ENCODE data around the gene PPP2R5D.
A peak's percentile ranks its signal among the peaks of the same experiment; 100 is the strongest.
"Not testable (repeated sequence)": the region's sequence is repeated elsewhere in the genome, so short reads cannot be mapped to it uniquely, and the experiment has no call there.

Gene PPP2R5D

DNA sequence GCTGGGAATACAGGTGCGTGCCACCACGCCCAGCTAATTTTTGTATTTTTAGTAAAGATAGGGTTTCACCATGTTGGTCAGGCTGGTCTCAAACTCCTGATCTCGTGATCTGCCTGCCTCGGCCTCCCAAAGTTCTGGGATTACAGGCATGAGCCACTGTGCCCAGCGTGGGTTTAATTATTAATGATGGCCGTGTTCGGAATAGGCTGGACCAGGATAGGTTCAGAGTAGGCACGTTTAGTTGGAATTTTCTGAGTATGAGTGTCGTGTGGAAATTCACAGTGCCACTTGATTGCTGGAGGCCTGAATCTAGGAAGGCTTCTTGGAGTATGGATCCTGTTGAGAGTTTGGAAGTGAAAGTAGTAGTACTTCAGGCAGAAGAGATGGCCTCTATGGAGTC is 13.8 kb downstream of the PPP2R5D start:
- DNase-seq, result not testable (repeated sequence)

DNA sequence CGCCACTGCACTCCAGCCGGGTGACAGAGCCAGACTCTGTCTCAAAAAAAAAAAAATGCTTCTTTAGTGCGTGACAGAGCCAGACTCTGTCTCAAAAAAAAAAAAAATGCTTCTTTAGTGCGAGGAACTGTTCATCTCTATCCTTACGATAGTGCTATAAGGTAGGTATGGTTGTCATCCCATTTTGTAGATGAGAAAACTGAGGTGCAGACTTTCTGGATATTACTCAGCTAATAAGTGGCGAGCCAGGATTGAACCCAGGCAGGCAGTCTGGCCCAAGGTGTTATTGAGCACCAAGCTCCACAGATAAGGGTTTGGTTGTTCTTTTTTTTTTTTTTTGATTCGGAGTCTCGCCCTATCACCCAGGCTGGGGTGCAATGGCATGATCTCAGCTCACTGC is 17.5 kb downstream of the PPP2R5D start:
- DNase-seq, result no peak

DNA sequence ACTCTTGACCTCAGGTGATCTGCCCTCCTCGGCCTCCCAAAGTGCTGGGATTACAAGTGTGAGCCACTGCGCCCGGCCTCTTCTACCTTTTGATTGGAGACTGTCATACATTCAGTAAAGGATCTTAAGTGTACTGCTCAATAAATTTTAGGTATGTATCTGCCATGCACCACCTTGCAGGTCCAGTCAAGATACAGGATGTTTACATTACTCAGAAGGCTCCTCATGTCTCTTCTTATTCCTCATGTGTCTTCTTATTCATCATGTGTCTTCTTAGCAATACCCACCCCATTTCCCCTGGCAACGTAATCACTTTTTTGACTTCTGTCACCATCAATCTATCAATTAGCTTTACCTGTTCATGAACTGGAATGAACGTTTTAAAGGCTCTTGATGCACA is 21.5 kb downstream of the PPP2R5D start:
- DNase-seq, result no peak

DNA sequence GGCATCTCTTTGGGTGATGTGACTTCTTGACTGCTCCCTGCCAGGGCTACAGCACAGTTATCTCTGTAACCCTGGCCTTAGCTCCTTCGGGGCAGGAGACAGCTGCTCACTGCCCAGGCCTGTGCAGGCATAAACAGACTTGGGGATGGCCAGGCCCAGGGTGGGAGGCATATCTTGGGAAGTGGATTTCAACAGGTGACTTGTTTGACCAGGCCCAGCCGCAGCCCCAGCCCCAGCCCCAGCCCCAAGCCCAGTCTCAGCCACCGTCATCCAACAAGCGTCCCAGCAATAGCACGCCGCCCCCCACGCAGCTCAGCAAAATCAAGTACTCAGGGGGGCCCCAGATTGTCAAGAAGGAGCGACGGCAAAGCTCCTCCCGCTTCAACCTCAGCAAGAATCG is 21.9 kb downstream of the PPP2R5D start:
- DNase-seq, result no peak

DNA sequence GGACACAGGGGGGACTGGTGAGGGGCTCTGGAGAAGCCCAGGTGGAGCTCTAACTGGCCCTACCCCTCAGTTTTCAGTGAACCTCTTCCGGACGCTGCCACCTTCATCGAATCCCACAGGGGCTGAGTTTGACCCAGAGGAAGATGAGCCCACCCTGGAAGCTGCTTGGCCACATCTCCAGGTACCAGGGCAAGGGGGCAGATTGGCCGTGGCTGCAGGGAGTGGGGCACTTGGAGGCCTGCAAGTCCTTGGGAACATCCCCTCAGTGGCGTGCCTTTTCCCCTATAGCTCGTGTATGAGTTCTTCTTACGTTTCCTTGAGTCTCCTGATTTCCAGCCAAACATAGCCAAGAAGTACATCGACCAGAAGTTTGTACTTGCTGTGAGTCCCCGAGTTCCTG is 22.8 kb downstream of the PPP2R5D start:
- no peak for DNase-seq

DNA sequence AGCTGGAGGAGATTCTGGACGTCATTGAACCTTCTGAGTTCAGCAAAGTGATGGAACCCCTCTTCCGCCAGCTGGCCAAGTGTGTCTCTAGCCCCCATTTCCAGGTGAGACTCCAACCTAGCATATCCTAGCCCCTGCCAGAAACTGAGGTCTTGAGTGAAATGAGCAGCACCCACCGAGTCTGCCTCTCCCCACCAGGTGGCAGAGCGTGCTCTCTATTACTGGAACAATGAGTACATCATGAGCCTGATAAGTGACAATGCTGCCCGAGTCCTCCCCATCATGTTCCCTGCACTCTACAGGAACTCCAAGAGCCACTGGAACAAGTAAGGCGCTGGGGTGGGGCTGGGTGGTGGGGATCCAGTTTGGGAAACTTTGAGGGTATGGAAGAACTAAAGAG is 24.8 kb downstream of the PPP2R5D start:
- DNase-seq, result peak; percentile 41

DNA sequence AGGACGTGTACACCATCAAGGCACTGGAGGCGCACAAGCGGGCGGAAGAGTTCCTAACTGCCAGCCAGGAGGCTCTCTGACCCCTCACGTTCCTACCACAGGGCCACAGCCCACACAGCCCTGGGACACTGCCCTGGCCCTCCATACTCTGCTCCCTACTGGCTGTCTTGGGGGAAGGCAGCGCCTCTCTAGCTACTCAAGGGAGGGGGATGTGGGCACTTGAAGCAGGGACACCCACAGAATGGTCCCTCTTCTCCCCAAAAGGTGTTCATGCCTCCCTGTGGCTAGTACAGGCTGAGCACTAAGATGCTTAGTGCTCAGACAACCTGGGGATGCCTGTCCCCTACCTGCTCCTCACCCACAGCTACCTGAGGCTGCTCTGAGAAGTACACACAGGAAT is 26.8 kb downstream of the PPP2R5D start:
- DNase-seq, result no peak

DNA sequence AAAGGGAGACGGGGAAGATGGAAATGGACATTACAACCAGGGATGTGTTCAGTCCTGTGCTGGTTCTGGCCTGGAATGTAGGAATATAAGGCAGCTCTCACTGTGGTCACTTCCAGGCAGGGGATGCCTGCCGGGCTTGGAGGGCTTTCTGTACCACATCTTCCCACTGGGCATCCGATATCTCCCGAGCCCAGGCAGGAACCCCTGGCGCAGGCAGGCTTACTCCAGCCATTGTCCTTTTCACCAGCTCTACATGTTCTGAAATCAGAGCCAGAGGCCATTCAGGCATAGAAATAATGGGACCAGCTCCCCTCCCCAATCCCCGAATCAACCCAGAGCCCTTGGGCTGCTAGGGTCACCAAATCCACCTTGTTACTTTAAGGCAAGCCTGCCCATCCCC is 28.0 kb downstream of the PPP2R5D start:
- DNase-seq, result no peak

DNA sequence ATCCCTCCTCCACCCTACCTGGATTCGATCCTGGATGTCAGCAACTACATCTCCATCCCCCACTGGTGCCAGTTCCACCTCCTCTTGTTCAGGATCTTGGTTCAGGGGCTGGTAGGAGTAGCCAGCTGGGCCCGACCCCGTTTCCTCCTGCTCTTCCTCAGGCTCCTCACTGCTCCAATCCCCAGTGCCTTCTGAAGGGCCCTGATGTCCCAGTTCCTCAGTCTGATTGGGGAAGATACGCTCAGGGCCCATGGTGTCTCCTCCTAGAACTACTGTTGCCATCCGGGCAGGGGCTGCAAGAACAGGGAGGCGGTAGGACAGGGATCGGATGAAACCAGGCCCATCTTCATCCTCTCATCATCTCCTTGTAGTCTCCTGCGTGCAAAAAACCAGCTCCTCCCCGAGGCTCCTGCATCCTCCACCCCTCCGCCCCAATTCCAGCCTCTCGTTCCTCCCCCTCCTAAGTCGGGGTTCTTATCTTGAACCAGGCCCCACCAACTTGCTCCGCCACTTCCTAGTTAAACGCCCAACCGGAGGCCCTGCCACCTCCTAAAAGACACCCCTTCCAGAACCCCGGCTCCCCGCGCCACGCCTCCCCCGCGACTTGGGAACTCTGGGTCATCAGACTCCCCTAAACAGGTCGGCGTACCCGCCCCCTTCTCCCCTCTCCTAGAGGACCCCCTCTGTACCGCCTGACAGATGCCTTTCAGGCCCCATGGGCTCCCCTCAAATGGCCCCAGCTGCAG is 28.9 kb downstream of the PPP2R5D start:
- DNase-seq, result peak; percentile 54

DNA sequence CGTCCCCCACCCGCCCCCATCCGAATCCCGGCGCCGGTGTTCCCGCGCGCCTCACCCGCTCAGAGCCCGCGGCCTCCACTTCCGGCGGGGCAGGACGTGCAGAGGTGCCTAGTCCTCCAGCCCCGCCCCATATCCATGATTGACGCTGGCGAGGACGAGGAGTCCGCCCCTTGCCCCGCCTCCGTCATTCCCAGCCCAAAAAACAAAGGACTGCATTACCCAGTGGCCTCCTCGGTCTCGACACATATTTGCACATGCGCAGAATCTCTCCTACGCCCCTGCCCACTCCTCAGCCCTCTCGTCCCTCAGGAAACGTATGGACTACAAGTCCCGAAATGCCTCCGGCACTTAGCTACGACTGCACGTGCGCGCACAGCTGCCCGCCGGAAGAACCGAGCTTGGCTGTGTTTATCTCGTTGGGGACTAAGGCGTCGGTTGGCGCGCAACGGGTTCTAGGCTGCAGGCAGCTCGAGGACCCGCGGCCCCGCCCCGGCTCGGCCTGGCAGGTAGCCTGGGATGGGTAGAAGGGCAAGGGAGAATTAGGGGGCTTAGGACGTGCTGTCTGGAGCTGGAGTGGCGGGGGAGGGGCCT is 29.6 kb downstream of the PPP2R5D start, which contains the start of the genes KLHDC3 and MEA1:
TSS of gene KLHDC3 (plus strand) at position 407 of the 591 bp plus-strand sequence. CDS start 2,944 bp downstream, outside the sequence.
TSS of gene MEA1 (minus strand) at position 104 of the 591 bp plus-strand sequence. CDS start 133 bp downstream, outside the sequence.
- peak; percentile 100 for DNase-seq

DNA sequence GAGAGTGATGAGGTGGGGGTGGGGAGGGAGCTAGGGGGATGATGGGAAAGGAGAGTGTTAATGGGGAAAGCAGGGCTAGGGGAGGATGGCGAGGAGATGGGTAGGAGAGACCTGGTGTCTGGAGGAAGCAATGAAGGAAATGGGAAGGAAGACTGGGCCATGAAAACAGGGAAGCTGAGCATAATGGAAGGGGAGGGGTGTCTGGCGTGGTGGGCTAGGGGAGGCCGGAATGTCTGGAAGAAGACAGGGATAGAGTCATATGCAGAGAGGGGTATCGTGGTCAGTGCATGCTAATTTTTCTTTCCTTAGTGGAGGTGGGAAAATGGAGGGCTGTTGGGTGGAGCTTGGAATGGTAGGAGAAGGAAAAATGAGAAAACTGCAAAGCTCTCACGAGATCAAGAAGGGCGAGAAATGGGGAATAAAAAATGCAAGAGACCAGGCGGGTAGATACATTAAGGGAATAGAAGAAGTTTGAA is 30.1 kb downstream of the PPP2R5D start:
- DNase-seq, result no peak

DNA sequence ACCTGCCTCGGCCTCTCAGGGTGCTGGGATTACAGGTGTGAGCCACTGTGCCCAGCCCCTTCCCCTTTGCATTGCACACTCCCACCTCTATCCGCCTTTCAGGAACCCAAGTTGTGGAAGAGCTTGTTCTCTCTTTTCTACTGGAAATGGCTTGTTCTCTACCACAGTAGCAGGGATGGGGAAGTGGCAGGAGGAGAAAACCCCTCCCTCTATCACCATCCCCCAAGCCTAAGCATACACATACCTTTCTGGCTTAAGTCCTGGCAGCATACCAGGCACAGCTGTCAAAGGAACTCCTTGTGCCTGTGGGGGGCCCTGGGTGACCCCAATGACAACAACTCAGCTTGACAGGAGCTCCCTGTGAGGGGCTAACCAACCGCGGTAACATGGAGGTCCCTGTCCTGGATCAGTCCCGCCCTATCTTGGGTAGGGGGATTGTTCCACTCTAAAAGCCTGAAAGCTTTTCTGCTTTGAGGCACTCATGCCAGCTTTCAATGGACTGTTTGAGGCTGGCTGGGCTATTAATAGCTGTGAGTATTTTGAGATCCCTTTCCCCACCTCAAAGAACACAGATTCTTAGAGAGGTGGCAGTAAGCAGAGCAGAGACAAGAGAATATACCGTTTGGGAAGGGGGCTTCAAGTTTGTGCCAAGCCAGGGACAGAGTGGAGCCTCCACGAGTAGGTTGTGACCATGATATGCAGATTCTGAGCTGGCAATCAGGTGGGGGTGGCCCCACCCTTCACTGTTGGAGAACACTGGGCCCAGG is 32.0 kb downstream of the PPP2R5D start:
- DNase-seq, result no peak

DNA sequence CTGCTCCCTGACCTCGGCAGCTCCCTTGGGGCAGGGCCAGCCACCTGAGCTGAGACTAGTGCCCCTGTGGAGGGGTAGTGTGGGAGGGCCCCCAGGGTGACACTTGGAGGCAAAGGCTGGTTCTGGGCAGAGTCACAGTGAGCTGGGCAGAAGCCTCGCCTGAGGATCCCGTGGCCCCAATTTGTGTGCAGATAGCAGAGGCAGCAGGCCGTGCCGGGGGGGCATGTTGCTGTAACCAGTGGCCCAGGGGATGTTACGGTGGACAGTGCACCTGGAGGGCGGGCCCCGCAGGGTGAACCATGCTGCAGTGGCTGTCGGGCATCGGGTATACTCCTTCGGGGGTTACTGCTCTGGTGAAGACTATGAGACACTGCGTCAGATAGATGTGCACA is 32.6 kb downstream of the PPP2R5D start:
- DNase-seq, result no peak

DNA sequence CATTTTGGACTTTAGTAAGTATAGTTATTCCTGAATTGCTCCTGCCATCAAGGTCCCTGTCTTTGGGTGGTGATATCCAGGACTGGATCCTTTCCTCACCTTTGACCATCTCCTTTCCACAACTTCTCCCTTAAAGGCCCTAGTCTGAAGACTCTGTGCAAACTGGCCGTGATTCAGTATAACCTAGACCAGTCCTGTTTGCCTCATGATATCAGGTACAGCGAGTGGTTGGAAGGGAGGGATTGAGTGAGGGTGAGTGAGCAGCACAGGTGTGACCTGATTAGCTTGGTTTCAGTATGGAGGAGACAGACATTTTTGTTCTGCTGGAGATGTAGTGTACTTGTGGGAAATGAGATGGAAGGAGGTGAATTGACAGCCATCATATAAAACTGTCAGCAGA is 34.8 kb downstream of the PPP2R5D start:
- no peak for DNase-seq

DNA sequence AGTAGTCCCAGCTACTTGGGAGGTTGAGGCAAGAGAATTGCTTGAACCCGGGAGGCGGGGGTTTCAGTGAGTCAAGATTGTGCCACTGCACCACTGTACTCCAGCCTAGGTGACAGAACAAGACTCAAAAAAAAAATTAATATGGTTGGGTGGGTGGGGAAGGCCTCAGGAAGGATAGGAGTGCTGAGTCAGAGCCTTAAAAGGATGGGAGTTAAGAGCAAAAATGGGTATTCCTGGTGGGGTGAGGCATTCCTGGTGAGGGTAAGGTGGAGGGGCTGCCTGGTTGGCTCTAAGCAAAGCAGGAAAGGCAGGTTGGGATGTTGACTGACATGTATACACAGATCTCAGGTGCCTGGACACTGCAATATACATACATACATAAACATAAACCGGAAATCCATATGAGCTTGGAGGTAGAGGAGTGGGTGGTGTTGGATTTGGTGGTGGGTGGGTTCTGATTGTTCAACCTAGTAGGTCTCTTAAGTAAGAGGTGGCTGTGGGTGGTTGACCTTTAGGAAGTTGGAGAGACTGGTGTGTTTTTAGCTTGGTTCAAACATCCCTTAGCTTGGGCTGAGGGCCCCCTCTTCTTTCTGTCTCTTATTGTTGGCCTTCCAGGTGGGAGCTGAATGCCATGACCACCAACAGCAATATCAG is 35.8 kb downstream of the PPP2R5D start:
- DNase-seq, result no peak

DNA sequence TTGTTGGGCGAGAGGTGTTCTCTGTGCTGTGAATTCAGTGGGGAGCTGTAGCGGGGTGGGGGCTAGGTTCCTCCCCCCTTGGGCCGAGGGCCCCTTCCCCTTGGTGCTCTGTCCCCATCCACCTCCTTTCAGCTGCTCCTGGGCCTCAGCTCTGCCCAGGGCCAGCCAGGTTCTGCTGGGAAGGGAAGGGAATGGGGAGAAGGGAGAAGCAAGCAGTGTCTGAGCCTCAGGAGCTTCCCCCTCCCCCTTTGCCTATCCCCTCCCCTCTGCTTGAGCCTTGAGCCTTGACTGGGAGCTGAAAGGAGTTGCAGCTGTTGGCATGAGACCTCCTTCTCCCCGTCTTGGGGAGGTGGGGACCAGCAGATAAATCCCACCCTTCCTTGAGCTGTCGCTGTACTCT is 36.5 kb downstream of the PPP2R5D start:
- no peak for DNase-seq

DNA sequence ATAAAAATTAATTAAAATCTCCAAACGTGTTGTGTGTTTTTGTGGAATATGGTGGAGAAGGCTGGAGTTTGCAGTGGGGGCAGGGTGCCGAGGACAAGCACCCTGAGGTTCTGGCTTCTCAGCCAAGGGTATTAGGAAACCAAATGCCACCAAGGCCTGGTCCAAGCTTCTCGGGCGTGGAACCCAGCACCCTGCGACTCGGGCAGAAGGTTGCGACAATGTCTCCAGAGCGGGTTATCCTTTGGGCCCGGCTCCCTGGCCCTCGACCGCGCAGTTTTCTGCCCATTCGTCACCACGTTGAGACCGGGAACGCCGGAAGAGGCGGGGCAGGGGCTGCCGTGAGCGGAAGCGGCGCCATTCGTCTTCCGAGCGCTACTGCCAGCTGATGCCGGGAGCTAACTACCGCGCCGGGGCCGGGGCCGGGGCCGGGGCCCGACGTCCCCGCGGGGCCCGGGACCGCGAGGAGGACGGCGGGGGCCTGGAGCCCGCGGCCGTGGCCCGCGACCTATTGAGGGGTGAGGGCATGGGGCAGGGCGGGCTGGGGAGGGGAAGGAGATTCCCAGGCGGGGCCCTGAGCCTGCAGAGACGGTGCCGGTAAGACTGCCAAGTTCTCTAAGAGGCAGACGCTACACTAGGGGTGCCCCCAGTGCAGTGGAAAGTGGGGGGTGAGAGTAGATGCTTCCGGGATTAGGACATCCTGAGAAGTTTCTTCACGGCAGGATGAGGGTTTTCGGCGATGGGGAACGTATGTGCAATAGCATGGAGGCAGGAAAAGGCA is 37.1 kb downstream of the PPP2R5D start, which contains the start of gene RRP36:
TSS of gene RRP36 (plus strand) at position 354 of the 778 bp plus-strand sequence. CDS start at position 386, 32 bp downstream.
- DNase-seq, result peak; percentile 63

DNA sequence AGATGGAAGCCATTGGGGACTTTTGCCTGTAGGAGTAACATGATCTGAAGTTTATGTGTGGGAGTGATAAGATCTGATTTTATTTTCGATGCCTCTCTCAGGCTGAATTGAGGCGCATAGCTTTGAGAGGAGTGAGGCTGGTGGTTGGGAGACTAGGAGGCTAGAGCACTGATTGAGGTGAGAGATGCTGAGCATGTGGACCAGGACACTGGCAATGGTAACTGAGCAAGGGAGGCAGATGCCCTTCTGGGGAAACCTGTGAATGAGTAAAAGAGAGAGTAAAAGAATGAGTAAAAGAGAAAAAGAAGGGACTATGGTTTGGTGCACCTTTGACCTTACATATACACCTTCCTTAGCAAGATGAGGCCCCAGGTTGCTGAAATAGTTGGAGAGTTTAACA is 40.1 kb downstream of the PPP2R5D start:
- no peak for DNase-seq

DNA sequence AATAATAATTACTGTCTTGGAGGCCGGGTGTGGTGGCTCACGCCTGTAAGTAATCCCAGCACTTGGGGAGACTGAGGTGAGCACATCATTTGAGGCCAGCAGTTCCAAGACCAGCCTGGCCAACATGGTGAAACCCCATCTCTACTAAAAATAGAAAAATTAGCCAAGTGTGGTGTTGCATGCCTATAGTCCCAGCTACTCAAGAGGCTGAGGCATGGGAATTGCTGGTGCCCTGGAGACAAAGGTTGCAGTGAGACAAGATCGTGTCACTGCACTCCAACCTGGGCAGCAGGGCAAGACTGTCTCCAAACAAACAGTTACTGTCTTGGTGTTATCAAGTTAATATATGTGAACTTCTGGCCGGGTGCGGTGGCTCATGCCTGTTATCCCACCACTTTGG is 42.0 kb downstream of the PPP2R5D start:
- no peak for DNase-seq

DNA sequence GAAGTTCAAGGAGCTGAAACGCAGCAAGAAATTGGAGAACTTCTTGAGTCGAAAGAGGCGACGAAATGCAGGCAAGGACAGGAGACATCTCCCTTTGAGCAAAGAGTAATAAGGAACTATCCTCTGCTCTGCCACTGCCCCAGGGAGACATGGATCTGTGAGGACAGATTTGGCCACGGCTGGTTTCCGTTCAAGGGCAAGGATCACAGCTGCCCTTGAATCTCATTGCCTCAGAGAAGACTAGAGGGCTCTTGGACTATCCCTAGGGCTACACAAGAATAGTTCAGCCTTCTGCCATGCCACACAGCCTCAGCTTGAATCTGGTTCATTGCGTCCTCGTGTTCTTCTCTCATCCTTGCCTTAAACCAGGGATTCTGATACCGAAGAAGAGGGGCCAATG is 44.8 kb downstream of the PPP2R5D start:
- DNase-seq, result no peak

DNA sequence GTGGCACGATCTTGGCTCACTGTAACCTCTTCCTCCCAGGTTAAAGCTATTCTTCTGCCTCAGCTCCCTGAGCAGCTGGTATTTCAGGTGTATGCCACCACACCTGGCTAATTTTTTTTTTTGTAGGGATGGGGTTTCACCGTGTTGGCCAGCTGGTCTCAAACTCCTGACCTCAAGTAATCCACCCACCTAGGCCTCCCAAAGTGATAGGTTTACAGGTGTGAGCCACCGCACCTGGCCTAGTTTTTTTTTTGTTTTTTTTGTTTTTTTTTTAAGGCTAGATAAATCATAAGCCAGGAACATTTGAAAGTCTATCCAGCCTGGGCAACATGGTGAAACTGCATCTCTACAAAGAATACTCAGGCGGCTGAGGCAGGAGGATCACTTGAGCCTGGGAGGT is 48.0 kb downstream of the PPP2R5D start:
- no peak for DNase-seq

DNA sequence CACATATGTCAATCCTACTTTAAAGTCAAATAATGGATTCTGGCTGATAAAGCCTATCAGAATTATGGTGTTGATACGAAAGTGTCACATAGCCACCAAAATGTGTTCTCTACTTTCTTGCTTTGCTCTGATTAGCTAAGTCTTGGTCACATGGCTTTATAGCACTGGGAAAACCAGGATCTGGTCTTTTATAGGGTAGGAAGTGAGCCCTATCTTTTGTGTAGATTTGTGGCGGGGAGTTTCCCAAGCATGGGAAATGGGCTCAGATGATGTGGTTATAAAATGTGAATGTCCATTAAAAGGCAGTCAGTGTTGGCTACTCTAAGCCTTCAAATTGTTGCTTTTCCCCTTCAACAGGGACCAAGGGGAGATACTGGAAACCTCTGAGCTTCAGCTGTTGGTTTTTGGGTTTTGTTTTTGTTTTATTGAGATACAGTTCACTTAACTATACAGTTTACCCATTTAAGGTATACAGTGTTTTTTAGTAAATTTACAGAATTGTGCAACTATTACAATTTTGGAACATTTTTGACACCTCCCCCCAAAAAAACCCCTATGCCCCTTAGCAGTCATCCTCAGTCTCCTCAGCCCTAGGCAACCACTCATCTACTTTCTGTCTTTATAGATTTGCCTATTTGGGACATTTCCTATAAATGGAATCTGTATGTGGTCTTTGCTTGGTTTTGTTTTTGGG is 49.3 kb downstream of the PPP2R5D start:
- no peak for DNase-seq

All from NCI-H1105 treated with DMSO at 0.1 percent for 48 hours (cell line).